Measurements from ENCODE around the gene DNAJC13.

Gene DNAJC13

DNA sequence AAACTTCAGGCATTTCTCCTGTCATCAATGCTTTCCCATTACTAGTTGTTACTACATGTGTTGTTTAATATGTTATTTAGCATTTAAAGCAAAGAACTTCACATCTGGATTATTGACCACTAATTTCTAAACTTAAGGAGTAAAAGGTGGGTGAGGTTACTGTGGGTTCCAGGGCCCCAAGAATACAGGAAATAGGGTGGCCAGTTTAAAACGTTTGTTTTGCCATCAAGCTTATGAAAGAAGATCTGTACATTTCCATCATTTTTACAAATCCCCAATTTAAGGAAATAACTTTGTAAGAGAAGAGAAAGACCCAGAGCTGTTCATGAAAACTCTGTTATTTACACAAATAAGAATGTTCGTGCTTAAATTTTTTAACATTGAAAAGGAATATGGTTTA lies 125.3 kb downstream of the DNAJC13 start:
- no peak for TF ChIP-seq CTCF (IDR thresholded peaks at IDR 0.05; ENCODE audit: low read depth, low read length, missing control alignments)
- H3K4me3 ChIP-seq (ENCODE audit: low read depth, low read length): no peak overlapping the region
- in situ Hi-C loops (cut with HindIII; ENCODE audit: low sequenced_read_pairs): loop anchor here (25.0 kb wide), 1 partner anchor 95 kb away; no protein-coding TSS in a partner anchor
- no peak for DNase-seq (ENCODE audit: low read depth)

GRCh38 chr3:132543011-132543739 lies 125.9 kb downstream of the DNAJC13 start:
- in situ Hi-C loops (cut with HindIII; ENCODE audit: low sequenced_read_pairs): loop anchor here (25.0 kb wide), 1 partner anchor 94 kb away; no protein-coding TSS in a partner anchor
- no peak overlapping the region for H3K4me3 ChIP-seq (ENCODE audit: low read depth, low read length)
- no peak for TF ChIP-seq CTCF (IDR thresholded peaks at IDR 0.05; ENCODE audit: low read depth, low read length, missing control alignments)
- peak; percentile 95 for DNase-seq (ENCODE audit: low read depth)

DNA sequence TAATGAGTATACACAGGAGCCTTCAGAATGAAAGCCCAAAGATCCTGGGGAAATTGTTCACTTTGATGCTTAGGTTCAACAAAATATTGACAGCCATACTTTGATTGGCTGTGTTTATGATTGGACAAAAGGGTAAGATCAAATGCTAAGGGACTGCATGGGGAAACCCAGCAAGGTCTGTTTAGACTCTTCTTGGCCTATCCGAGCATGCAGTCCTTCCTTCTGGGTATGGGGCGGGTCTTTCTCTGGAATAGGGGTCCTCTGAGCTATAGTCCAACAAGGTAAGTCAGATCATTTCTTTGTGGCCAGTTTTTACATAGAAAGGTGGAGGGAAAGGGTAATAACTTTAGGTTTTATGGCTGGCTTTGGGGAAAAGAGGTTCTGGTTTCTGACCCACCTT lies 126.8 kb downstream of the DNAJC13 start:
- no peak for TF ChIP-seq CTCF (IDR thresholded peaks at IDR 0.05; ENCODE audit: low read depth, low read length, missing control alignments)
- no peak for DNase-seq (ENCODE audit: low read depth)
- in situ Hi-C loops (cut with HindIII; ENCODE audit: low sequenced_read_pairs): loop anchor here (25.0 kb wide), 1 partner anchor 93 kb away; no protein-coding TSS in a partner anchor
- H3K4me3 ChIP-seq (ENCODE audit: low read depth, low read length): no peak overlapping the region

DNA sequence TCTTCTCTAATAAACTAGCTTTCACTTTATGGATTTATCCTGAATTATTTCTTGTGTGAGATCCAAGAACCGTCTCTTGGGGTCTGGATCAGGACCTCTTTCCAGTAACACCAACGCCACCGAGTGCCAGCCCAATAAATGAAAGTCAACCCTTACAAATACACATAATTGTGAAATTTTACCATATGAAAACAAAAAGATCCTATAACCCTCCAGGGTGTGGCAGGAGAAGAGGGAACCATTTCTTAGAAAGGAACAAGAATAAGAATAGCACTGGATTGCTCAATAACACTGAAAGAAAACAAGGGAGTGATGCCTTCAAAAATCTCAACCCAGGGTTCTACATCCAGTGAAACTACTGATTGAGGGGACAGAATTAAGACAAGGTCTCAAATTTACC lies 128.2 kb downstream of the DNAJC13 start:
- DNase-seq (ENCODE audit: low read depth): no peak
- TF ChIP-seq CTCF (IDR thresholded peaks at IDR 0.05; ENCODE audit: low read depth, low read length, missing control alignments): no peak
- in situ Hi-C loops (cut with HindIII; ENCODE audit: low sequenced_read_pairs): loop anchor here (25.0 kb wide), 1 partner anchor 92 kb away; no protein-coding TSS in a partner anchor
- H3K4me3 ChIP-seq (ENCODE audit: low read depth, low read length): no peak overlapping the region

DNA sequence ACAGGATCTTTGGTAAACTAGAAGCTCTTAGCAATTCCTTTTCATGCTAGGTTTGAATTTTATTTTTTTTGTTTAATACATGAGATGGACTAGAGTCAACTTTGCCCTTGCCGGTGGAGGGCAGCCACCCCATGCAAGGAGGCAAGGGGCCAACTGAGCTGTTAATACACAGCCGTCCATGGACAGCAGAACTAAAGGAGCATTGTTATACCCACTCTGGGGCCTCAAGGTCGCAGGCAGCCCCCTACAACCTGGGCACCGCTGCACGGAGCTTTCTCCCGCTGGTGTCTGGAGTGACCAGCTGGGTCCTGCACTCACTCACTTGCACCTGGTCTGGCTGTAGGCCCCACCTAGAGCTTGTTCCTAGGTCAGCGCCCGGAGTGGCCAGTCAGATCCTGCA lies 131.9 kb downstream of the DNAJC13 start:
- in situ Hi-C loops (cut with HindIII; ENCODE audit: low sequenced_read_pairs): loop anchor here (25.0 kb wide), 1 partner anchor 88 kb away; no protein-coding TSS in a partner anchor
- DNase-seq (ENCODE audit: low read depth): no peak
- no peak for TF ChIP-seq CTCF (IDR thresholded peaks at IDR 0.05; ENCODE audit: low read depth, low read length, missing control alignments)
- H3K4me3 ChIP-seq (ENCODE audit: low read depth, low read length): no peak overlapping the region

GRCh38 chr3:132549890-132550578 lies 132.7 kb downstream of the DNAJC13 start:
- DNase-seq (ENCODE audit: low read depth): peak; percentile 74
- no peak for TF ChIP-seq CTCF (IDR thresholded peaks at IDR 0.05; ENCODE audit: low read depth, low read length, missing control alignments)
- in situ Hi-C loops (cut with HindIII; ENCODE audit: low sequenced_read_pairs): loop anchor here (25.0 kb wide), 1 partner anchor 87 kb away; no protein-coding TSS in a partner anchor
- H3K4me3 ChIP-seq (ENCODE audit: low read depth, low read length): no peak overlapping the region

Measured in astrocyte of the cerebellum (primary cell).